Astrocyte of the cerebellum (primary cell): ENCODE data around the gene PNMA1.

Experiments used
- DNase-seq: peaks from one replicate; pipeline ENCODE4 v3.0.0-alpha.2; 2011; ENCODE audit warnings: low read depth
- H3K4me3 ChIP-seq: 2 replicates; pipeline ENCODE4 v1.5.1; 2011; ENCODE audit warnings: mild to moderate bottlenecking, low read depth, low read length, moderate library complexity
- in situ Hi-C: cut with HindIII; loops from 2 replicates; pipeline ENCODE4 v1.10.0; 2017; ENCODE audit warnings: low sequenced_read_pairs
- TF ChIP-seq, protein P1 (sequence below): IDR thresholded peaks from 2 replicates; pipeline ENCODE4 v1.5.1; 2012; ENCODE audit warnings: low read length, low read depth, moderate library complexity, mild to moderate bottlenecking; ENCODE audit errors: missing control alignments

Gene PNMA1

DNA sequence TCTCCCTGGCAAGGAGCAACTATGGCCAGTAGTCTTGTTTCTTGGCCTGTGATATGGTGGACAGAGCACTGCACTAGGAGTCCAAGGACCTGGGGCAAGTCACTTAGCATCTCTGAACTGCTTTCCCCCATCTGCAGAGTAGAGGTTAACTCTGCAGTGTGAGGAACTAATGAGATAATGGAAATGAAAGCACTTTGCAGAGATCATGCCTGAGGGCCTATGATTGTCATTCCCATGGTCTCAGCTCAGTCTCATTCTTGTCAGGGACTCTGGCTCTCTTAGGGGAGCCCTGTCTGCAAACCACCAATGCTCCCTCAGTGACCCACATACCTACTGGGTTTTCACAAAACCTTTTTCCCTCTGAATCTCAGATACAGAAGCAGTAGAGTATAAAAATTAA is 6.5 kb upstream of the PNMA1 start:
- TF ChIP-seq, protein P1, sequence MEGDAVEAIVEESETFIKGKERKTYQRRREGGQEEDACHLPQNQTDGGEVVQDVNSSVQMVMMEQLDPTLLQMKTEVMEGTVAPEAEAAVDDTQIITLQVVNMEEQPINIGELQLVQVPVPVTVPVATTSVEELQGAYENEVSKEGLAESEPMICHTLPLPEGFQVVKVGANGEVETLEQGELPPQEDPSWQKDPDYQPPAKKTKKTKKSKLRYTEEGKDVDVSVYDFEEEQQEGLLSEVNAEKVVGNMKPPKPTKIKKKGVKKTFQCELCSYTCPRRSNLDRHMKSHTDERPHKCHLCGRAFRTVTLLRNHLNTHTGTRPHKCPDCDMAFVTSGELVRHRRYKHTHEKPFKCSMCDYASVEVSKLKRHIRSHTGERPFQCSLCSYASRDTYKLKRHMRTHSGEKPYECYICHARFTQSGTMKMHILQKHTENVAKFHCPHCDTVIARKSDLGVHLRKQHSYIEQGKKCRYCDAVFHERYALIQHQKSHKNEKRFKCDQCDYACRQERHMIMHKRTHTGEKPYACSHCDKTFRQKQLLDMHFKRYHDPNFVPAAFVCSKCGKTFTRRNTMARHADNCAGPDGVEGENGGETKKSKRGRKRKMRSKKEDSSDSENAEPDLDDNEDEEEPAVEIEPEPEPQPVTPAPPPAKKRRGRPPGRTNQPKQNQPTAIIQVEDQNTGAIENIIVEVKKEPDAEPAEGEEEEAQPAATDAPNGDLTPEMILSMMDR = no peak
- in situ Hi-C loops = no loop called here
- H3K4me3 ChIP-seq = no peak overlapping the region
- DNase-seq = no peak

DNA sequence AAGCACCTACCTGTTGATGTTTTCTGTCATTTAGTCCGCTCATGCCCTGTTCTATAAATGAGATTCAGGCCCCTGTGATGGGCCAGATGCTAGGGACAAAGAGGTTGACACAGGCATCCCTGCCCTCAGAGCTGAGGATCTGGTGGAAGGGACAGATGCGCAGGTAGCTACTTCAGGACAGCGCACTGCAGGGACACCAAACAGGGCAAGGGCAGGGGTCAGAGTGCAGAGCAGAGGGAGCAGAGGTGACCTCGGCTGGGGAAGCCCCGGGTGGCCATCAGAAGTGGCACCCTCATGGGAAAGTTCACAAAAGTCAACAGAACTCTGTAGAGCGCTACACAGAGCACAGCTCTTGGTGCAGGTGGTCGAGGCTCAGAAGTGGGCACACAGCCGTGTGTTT is 5.6 kb upstream of the PNMA1 start:
- TF ChIP-seq, protein P1 = no peak
- in situ Hi-C loops = no loop called here
- no peak overlapping the region for H3K4me3 ChIP-seq
- DNase-seq = no peak

DNA sequence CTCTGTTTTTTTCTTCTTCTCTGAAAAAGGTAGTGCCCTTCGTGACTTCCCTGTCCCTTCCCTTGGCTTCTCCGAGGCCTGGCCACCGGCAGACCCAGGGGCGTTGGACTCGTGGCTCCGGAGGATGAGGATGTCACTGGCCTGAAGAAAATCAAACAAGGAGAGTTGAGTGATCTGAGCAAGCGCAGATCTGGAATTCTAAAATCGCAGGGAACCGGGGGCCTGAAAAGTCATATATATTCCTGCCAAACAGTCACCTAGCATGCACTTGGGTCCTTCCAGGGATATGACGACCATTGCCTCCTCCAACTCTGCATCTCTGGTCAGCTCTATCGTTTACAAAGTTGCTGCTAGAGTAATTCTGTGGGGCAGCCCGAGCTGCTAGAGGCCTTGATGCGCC is 5.2 kb upstream of the PNMA1 start:
- DNase-seq = no peak
- in situ Hi-C loops = no loop called here
- TF ChIP-seq, protein P1 = no peak
- no peak overlapping the region for H3K4me3 ChIP-seq

DNA sequence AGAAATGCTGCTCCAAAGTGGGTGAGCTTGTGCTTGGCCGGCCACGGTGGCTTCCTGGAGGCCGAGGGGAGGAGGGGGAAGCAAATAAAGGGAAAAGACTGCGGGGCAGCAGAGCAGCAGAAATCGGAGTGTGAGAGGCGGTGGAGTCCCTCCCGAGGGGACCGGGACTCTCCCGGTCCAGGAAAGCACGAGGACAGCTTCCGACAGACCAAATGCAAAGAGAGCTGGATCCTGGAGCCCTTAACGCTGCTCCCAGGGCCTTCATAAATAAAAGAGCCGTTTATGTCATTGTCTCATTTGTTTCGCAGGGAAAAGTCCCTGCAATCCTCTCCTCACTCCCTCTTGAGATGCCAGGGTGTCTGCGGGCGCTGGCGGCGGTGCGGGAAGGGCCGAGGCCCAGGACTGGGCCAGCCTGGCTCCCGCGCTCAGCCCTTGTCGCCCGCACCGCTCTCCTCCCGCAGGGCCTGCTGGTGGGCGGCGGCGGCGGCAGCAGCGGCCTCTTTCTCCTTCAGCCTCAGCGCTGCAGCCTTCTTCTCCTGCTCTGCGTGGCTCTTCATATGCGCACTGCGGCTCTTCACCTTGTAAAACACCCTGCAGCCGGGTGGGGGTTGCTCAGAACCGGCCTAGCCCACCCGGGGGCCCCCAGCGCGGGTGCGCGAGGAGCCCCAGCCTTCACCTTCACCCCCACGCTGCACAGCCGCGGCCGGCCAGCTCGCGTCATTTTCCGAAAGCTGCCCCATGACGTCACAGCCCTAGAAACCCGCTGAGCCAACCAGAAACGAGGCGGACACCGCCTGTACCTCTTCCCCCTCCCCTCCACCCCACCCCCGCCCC is 4.5 kb upstream of the PNMA1 start:
- DNase-seq = no peak
- in situ Hi-C loops = no loop called here

DNA sequence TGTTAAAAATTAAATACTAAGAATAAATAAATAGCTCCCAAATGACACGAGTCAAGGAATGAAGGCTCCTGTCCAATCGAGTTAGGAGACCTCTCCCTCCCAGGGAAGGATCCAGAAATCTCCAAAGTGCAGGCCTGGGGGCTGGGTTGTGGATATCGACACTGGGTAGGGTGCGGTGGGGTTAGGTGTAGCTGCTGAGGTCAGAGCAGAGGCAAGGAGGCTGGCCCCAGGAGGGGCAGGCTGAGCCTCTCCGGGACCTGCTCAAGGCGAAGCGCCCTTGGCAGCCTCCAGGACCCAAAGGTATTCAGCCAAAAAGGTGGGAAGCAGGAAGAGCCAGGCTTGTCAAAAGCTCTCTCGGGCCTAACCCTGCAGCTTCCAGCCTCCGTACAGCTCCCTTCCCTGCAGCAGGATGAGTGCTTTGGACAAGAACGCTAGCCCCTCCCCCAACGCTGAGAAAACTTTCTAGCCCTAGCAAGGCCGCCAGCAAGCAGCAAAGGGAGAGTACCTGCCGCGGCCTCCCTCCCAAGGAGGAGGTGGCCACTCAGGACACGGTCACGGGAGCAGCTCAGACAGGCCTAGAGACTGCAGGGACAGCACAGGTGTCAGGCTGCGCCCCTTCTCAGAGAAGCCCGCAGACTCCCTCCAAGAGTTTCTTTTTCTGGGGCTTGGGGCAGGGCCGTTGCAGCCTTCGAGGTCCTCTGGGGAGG is 3.7 kb upstream of the PNMA1 start:
- no peak for DNase-seq
- TF ChIP-seq, protein P1 = no peak
- in situ Hi-C loops = no loop called here
- H3K4me3 ChIP-seq = peak overlapping the region; percentile 12

More for the DNA sequence above, 4.5 kb upstream of the PNMA1 start:
- TF ChIP-seq, protein P1 = no peak
- H3K4me3 ChIP-seq = peak overlapping the region; percentile 12

DNA sequence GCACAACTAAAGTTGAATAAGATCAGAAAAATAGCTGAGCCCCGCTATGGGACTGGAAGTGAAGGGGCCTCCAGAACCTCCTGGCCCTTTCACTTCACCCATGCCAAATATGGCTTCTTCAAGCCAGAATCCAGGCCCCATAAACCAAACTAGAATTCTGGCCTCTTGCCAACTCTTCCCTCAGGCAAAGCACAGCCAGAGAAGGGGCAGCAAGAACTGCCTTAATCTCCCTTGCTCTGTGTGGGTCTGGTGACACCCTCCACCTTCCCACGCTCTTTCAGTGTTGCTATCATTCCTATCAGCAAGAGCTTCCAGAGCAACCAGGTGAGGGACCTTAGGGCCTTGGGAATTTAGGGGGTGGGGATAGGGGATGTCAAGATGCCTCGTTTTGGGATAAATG is 3.1 kb upstream of the PNMA1 start:
- in situ Hi-C loops = no loop called here
- no peak for DNase-seq
- TF ChIP-seq, protein P1 = no peak
- no peak overlapping the region for H3K4me3 ChIP-seq
